GM13976 (cell line): ENCODE measurements around the gene DPYSL5.

ENCODE experiments used
- DNase-seq: peaks from one replicate; pipeline ENCODE4 v3.0.0; 2012; ENCODE audit warnings: low spot score
- CTCF ChIP-seq: IDR thresholded peaks from 2 replicates; pipeline ENCODE4 v1.5.1; 2012; ENCODE audit warnings: borderline replicate concordance, mild to moderate bottlenecking; ENCODE audit not compliant: insufficient read depth; ENCODE audit errors: extremely low read depth, missing control alignments, control extremely low read depth
- in situ Hi-C: fragments of 300-500 bp; cut with MboI; formaldehyde crosslinking; loops from one replicate; pipeline ENCODE4 v1.12.0; 2022; ENCODE audit warnings: low sequenced_read_pairs, mixed read lengths, inconsistent platforms; ENCODE audit not compliant: unreplicated experiment

Gene DPYSL5

GRCh38 chr2:26950246-26950645, 102.3 kb downstream of the DPYSL5 start:
- in situ Hi-C loops: loop anchor here (25.0 kb wide), 2 partner anchors 237 to 337 kb away; partner anchors contain the start of genes DNAJC5G and TRIM54
- no peak for DNase-seq
- TF ChIP-seq CTCF: no peak

- in situ Hi-C loops: loop anchor here (25.0 kb wide), 2 partner anchors 236 to 336 kb away; partner anchors contain the start of genes DNAJC5G and TRIM54
- no peak for TF ChIP-seq CTCF
- no peak for DNase-seq
Measured at GRCh38 chr2:26951236-26951635, 103.3 kb downstream of the DPYSL5 start.

- in situ Hi-C loops: loop anchor here (25.0 kb wide), 2 partner anchors 235 to 335 kb away; partner anchors contain the start of genes DNAJC5G and TRIM54
- no peak for TF ChIP-seq CTCF
- no peak for DNase-seq
Measured at GRCh38 chr2:26952374-26952773, 104.4 kb downstream of the DPYSL5 start.

GRCh38 chr2:26954135-26954534, 106.2 kb downstream of the DPYSL5 start:
- no peak for TF ChIP-seq CTCF
- in situ Hi-C loops: loop anchor here (25.0 kb wide), 2 partner anchors 233 to 333 kb away; partner anchors contain the start of genes DNAJC5G and TRIM54
- DNase-seq: no peak

GRCh38 chr2:26957041-26957440, 109.1 kb downstream of the DPYSL5 start:
- in situ Hi-C loops: loop anchor here (25.0 kb wide), 2 partner anchors 230 to 330 kb away; partner anchors contain the start of genes DNAJC5G and TRIM54
- no peak for DNase-seq
- TF ChIP-seq CTCF: no peak

- TF ChIP-seq CTCF: no peak
- in situ Hi-C loops: loop anchor here (25.0 kb wide), 2 partner anchors 230 to 330 kb away; partner anchors contain the start of genes DNAJC5G and TRIM54
Measured at GRCh38 chr2:26957534-26957933, 109.6 kb downstream of the DPYSL5 start.

GRCh38 chr2:26959331-26959730, 111.4 kb downstream of the DPYSL5 start:
- in situ Hi-C loops: loop anchor here (25.0 kb wide), 2 partner anchors 228 to 328 kb away; partner anchors contain the start of genes DNAJC5G and TRIM54
- DNase-seq: no peak
- no peak for TF ChIP-seq CTCF

More at GRCh38 chr2:26957534-26957933, 109.6 kb downstream of the DPYSL5 start:
- DNase-seq: no peak
